Breast epithelium (tissue), 4 donors: ENCODE measurements around the gene KLHL17. TPM values are rescaled to one million over a fixed set of nuclear protein-coding genes. Genes with fewer than 3 reads are reported as not detected.

Experiments used
- DNase-seq, 2 donors: peaks; one replicate each; pipeline ENCODE4 v3.0.0-alpha.2; 2019; ENCODE audit warnings: low spot score in 2 of 2
- H3K27ac ChIP-seq, 2 donors: fragments of 200-600 bp; sonication (generic) in 1 of 2; one replicate each; pipeline ENCODE4 v1.5.1; 2016 to 2019; ENCODE audit warnings: mild to moderate bottlenecking in 1 of 2
- H3K27me3 ChIP-seq, 2 donors: fragments of 200-600 bp; sonication (generic) in 1 of 2; one replicate each; pipeline versions ENCODE4 v1.5.1 to v1.6.0; 2017 to 2019; ENCODE audit warnings: control low read depth in 1 of 2, mild to moderate bottlenecking in 1 of 2
- H3K36me3 ChIP-seq: fragments of 200-600 bp; one replicate; pipeline ENCODE4 v1.5.1; 2019
- H3K4me1 ChIP-seq, 2 donors: fragments of 200-600 bp; sonication (generic); one replicate each; pipeline ENCODE4 v1.5.1; 2016 to 2019; ENCODE audit warnings: control low read depth in 1 of 2
- H3K4me3 ChIP-seq, 3 donors: fragments of 200-600 bp; sonication (generic); 1 replicate in 2 of 3; 2 replicates in 1 of 3; pipeline ENCODE4 v1.5.1; 2016 to 2019; ENCODE audit warnings: mild to moderate bottlenecking in 3 of 3, moderate library complexity in 2 of 3
- H3K9me3 ChIP-seq, 2 donors: fragments of 200-600 bp; sonication (generic) in 1 of 2; one replicate each; pipeline ENCODE4 v1.5.1; 2016 to 2019; ENCODE audit warnings: control low read depth in 1 of 2
- CTCF ChIP-seq, 3 donors: fragments of 450-650 bp; IDR thresholded peaks; one replicate each; pipeline ENCODE4 v1.5.1; 2016 to 2017; ENCODE audit warnings: antibody characterized with exemption in 3 of 3, mild to moderate bottlenecking in 3 of 3, moderate library complexity in 3 of 3
- POLR2A ChIP-seq: fragments of 450-650 bp; IDR thresholded peaks from one replicate; pipeline ENCODE4 v1.6.1; 2016; ENCODE audit warnings: antibody characterized with exemption, mild to moderate bottlenecking, moderate library complexity
- POLR2AphosphoS5 ChIP-seq, 3 donors: sonication (generic); formaldehyde crosslinking; IDR thresholded peaks; one replicate each; pipeline ENCODE4 v1.6.1; 2017; ENCODE audit warnings: antibody characterized with exemption in 3 of 3
- intact Hi-C: fragments of 100-400 bp; cut with DNase I; formaldehyde crosslinking; loops from one replicate; pipeline ENCODE4 v1.15.1; 2023; ENCODE audit warnings: low total_unique reads
- total RNA-seq, 3 donors: library from RNA; depleted of rRNA; stranded (reverse); fragments of >200 nt; gene quantifications; one replicate each; pipeline ENCODE4 v1.1.0, GENCODE V29; 2016

The KLHL17 gene
- total RNA-seq, 3 donors from 2014 or later, result 5.4 to 18.0 (median 10.0) TPM

- Histone ChIP-seq H3K27ac (no peak overlapping the region), H3K4me3 (no peak overlapping the region), H3K27me3 (peaks cover 14 to 59% of the 10 kb centered on the region in 2 donors), H3K9me3 (no peaks in the 10 kb centered on the region), H3K4me1 (peaks cover 15% of the 10 kb centered on the region in 2 donors), H3K36me3 (no peaks in the 10 kb centered on the region)
- TF ChIP-seq CTCF (IDR thresholded peaks at IDR 0.05) (no peak), POLR2A (no peak), POLR2AphosphoS5 (IDR thresholded peaks at IDR 0.05) (no peak)
- intact Hi-C loops, result no loop called here
- no peak for DNase-seq
These were observed 33.1 kb upstream of the KLHL17 start for GRCh38 chr1:927234-927633.

- TF ChIP-seq POLR2A (no peak), CTCF (IDR thresholded peaks at IDR 0.05) (no peak)
- intact Hi-C loops, result no loop called here
- Histone ChIP-seq H3K36me3 (no peaks in the 10 kb centered on the region), H3K4me3 (no peak overlapping the region), H3K27ac (no peak overlapping the region), H3K9me3 (no peaks in the 10 kb centered on the region), H3K27me3 (peaks cover 13 to 55% of the 10 kb centered on the region in 2 donors), H3K4me1 (peaks cover 15% of the 10 kb centered on the region in 2 donors)
- DNase-seq, result no peak
These were observed 32.6 kb upstream of the KLHL17 start for GRCh38 chr1:927748-928147.

GRCh38 chr1:928825-929661 lies 31.3 kb upstream of the KLHL17 start:
- H3K27ac ChIP-seq, result no peak overlapping the region
- H3K4me3 ChIP-seq, result no peak overlapping the region
- peaks cover 9 to 46% of the 10 kb centered on the region in 2 donors for H3K27me3 ChIP-seq

GRCh38 chr1:929712-930632 lies 30.4 kb upstream of the KLHL17 start:
- Histone ChIP-seq H3K9me3 (no peaks in the 10 kb centered on the region), H3K27me3 (peaks cover 9 to 43% of the 10 kb centered on the region in 2 donors), H3K36me3 (no peaks in the 10 kb centered on the region), H3K4me3 (no peak overlapping the region), H3K27ac (no peak overlapping the region), H3K4me1 (peaks cover 6 to 8% of the 10 kb centered on the region in 2 donors)
- intact Hi-C loops, result no loop called here
- no peak for DNase-seq
- TF ChIP-seq POLR2AphosphoS5 (IDR thresholded peaks at IDR 0.05) (no peak), CTCF (IDR thresholded peaks at IDR 0.05) (no peak), POLR2A (no peak)

More at GRCh38 chr1:928825-929661, 31.3 kb upstream of the KLHL17 start:
- no peak for DNase-seq
- Histone ChIP-seq H3K4me1 (peaks cover 8 to 15% of the 10 kb centered on the region in 2 donors), H3K36me3 (no peaks in the 10 kb centered on the region), H3K9me3 (no peaks in the 10 kb centered on the region)
- intact Hi-C loops, result no loop called here
- TF ChIP-seq POLR2AphosphoS5 (IDR thresholded peaks at IDR 0.05), result no peak
- no peak for TF ChIP-seq POLR2A
- no peak for TF ChIP-seq CTCF (IDR thresholded peaks at IDR 0.05)
